BJ (cell line): ENCODE measurements around the gene HMOX2. TPM values are rescaled to one million over a fixed set of nuclear protein-coding genes. Genes with fewer than 3 reads are reported as not detected.
A peak's percentile ranks its signal among the peaks of the same experiment; 100 is the strongest.

Experiments used
- CTCF ChIA-PET: fragments of 350-600 bp; formaldehyde crosslinking; extraction: SDS; loops from one replicate; lab custom pipeline; 2021; ENCODE audit warnings: antibody characterized with exemption, inconsistent platforms; lab: Yijun Ruan, JAX
- POLR2A ChIA-PET: fragments of 300-600 bp; sonication (Branson Sonifier 250); formaldehyde crosslinking; extraction: SDS; loops from one replicate; lab custom pipeline; 2021; ENCODE audit warnings: antibody characterized with exemption; lab: Charles Lee
- DNase-seq: peaks from one replicate; pipeline ENCODE4 v3.0.0-alpha.2; 2011; ENCODE audit warnings: low read depth
- H3K27me3 ChIP-seq: 2 replicates; pipeline ENCODE4 v1.6.0; 2011; ENCODE audit warnings: low read length; ENCODE audit not compliant: control insufficient read depth, insufficient read depth
- H3K36me3 ChIP-seq: 2 replicates; pipeline ENCODE4 v1.5.1; 2011; ENCODE audit warnings: low read length; ENCODE audit not compliant: control insufficient read depth, insufficient read depth
- H3K4me3 ChIP-seq: 2 replicates; pipeline ENCODE4 v1.5.1; 2011; ENCODE audit warnings: low read depth, mild to moderate bottlenecking, control low read depth, low read length
- CTCF ChIP-seq: IDR thresholded peaks from 2 replicates; pipeline ENCODE4 v1.5.1; 2011; ENCODE audit warnings: low read depth, mild to moderate bottlenecking, control low read depth, inconsistent platforms, low read length, moderate library complexity; ENCODE audit not compliant: insufficient read depth
- polyA plus RNA-seq: library from polyadenylated mRNA; depleted of rRNA; stranded (reverse); fragments of >200 nt; gene quantifications from 2 replicates; pipeline ENCODE4 v1.2.3, GENCODE V29; 2011

HMOX2 gene
- polyA plus RNA-seq, 1 experiment = 59.5 TPM

GRCh38 chr16:4471869-4472268, 4.3 kb upstream of the HMOX2 start:
- H3K36me3 ChIP-seq = peaks cover 8% of the 10 kb centered on the region
- no peak for TF ChIP-seq CTCF
- ChIA-PET POLR2A (no interaction called here), CTCF (interaction anchor here (1.7 kb wide), 1 partner anchor 21 kb away, joined by 4 read pairs; no protein-coding TSS in a partner anchor)
- no peak for DNase-seq
- no peaks in the 10 kb centered on the region for H3K27me3 ChIP-seq
- no peak overlapping the region for H3K4me3 ChIP-seq

DNA sequence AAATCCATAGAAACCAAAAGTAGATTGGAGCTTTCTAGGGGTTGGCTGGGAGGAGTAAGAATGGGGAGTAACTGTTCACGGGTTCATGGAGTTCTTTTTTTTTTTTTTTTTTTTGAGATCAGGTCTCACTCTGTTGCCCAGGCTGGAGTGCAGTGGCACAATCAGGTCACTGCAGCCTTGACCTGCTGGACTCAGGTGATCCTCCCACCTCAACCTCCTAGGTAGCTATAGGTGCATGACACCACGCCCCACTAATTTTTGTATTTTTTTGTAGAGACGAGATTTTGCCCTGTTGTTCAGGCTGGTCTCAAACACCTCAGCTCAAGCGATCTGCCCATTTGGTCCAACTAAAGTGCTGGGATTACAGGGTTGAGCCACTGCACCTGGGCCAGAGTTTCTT, 3.3 kb upstream of the HMOX2 start:
- CTCF ChIA-PET = interaction anchor here (0.6 to 1.7 kb wide), 2 partner anchors 22 to 29 kb away, joined by 3 to 4 read pairs; no protein-coding TSS in a partner anchor
- no peak overlapping the region for H3K4me3 ChIP-seq
- DNase-seq = no peak
- no peak for TF ChIP-seq CTCF
- H3K36me3 ChIP-seq = peaks cover 5% of the 10 kb centered on the region
- H3K27me3 ChIP-seq = no peaks in the 10 kb centered on the region
- POLR2A ChIA-PET = no interaction called here

DNA sequence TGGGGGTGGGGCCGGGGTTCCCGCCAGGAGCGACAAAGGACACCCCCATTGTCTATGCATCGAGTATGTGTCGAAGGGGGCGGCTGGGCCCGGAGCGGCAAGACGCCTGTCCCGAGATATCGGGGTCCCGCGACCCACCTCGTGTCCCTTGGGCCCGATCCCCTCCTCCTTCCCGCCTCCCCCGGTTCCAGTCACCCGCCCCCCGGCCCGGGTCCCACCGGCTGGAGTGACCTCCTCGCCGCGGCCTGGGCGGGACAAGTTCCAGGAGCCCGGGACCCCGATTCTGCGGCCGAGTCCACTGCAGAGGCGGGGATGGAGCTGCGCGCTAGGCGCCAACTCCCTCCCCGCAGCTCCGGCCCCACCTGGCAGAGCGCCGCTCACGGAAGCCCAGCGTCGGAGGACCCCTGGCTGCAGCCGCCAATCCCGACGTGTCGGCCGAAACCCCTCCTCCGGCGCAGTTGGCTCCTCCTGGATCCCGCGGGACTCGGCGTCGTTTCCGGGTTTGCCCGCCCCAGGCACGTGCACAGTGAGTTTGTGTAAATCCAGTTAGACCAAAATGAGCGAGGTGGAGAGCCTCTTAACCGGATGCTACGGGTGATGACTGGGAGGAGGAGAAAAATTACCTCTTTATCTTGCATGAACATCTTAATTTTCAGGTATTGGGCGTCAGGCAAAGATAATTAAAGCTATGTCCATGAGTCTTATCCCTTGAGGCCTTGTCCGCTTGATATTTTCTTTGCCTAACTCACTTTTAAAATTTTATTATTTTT, 1.8 kb upstream of the HMOX2 start, which contains the start of gene NMRAL1:
NMRAL1 (minus strand) TSS at position 434 of the 770 bp plus-strand sequence. CDS start 493 bp downstream, outside the sequence.
- ChIA-PET POLR2A (no interaction called here), CTCF (no interaction called here)
- peak; percentile 52 for DNase-seq
- no peaks in the 10 kb centered on the region for H3K36me3 ChIP-seq
- H3K4me3 ChIP-seq = peak within 1 kb of the TSS; percentile 88
- no peak for TF ChIP-seq CTCF
- no peaks in the 10 kb centered on the region for H3K27me3 ChIP-seq

- no peak for DNase-seq
- Histone ChIP-seq H3K4me3 (no peak overlapping the region), H3K36me3 (no peaks in the 10 kb centered on the region), H3K27me3 (no peaks in the 10 kb centered on the region)
- CTCF ChIA-PET = interaction anchor here (0.6 to 3.8 kb wide), 5 partner anchors 8 to 254 kb away, joined by 3 to 23 read pairs (median 8); no protein-coding TSS in a partner anchor
- POLR2A ChIA-PET = no interaction called here
- TF ChIP-seq CTCF = peak; percentile 28; the same call in 1 of the 2 replicates
These were observed 1.8 kb downstream of the HMOX2 start for GRCh38 chr16:4477966-4478365.

GRCh38 chr16:4481526-4481925, 5.3 kb downstream of the HMOX2 start:
- H3K36me3 ChIP-seq = no peaks in the 10 kb centered on the region; the same call in 1 of the 2 replicates
- no peak overlapping the region for H3K4me3 ChIP-seq
- no peaks in the 10 kb centered on the region for H3K27me3 ChIP-seq
- TF ChIP-seq CTCF = no peak
- DNase-seq = no peak
- ChIA-PET CTCF (no interaction called here), POLR2A (no interaction called here)
